D721Med (cell line): ENCODE measurements around the gene EXOC2.
A peak's percentile ranks its signal among the peaks of the same experiment; 100 is the strongest.

ENCODE experiments used
- DNase-seq: peaks from one replicate; pipeline ENCODE4 v3.0.0; 2011; ENCODE audit warnings: low spot score; ENCODE audit not compliant: insufficient read length
- FAIRE-seq: peaks from 2 replicates; lab custom pipeline; 2011; peaks lifted over from hg19 to GRCh38; lab: Jason Lieb, UNC
- TF ChIP-seq, protein P1 (sequence below): IDR thresholded peaks from 2 replicates; pipeline ENCODE4 v1.5.1; 2012; ENCODE audit warnings: mild to moderate bottlenecking, control low read depth; ENCODE audit not compliant: insufficient read depth; ENCODE audit errors: missing control alignments

The EXOC2 gene

DNA sequence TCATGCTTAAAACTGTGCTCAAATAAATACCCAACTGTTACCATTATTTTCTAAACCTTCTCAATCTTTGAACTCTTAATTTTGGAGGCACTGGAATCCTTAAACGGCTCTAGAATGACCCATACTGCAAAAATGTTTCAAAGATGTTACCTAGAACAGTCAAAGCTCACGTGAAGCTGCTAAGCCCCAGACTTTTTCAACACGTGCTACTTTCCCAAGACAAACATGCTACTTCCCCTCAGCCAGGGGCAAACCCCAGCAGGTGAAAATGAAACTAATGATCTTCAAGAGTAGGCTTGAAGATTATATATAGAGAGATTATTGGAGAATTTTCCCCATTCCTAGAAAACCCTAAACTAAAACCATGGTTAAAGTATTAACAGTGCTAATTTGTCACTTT is 64.2 kb downstream of the EXOC2 start:
- no peak for FAIRE-seq
- TF ChIP-seq, protein P1, sequence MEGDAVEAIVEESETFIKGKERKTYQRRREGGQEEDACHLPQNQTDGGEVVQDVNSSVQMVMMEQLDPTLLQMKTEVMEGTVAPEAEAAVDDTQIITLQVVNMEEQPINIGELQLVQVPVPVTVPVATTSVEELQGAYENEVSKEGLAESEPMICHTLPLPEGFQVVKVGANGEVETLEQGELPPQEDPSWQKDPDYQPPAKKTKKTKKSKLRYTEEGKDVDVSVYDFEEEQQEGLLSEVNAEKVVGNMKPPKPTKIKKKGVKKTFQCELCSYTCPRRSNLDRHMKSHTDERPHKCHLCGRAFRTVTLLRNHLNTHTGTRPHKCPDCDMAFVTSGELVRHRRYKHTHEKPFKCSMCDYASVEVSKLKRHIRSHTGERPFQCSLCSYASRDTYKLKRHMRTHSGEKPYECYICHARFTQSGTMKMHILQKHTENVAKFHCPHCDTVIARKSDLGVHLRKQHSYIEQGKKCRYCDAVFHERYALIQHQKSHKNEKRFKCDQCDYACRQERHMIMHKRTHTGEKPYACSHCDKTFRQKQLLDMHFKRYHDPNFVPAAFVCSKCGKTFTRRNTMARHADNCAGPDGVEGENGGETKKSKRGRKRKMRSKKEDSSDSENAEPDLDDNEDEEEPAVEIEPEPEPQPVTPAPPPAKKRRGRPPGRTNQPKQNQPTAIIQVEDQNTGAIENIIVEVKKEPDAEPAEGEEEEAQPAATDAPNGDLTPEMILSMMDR, result no peak
- no peak for DNase-seq

GRCh38 chr6:626236-626635 is 66.7 kb downstream of the EXOC2 start:
- no peak for DNase-seq
- FAIRE-seq, result no peak

DNA sequence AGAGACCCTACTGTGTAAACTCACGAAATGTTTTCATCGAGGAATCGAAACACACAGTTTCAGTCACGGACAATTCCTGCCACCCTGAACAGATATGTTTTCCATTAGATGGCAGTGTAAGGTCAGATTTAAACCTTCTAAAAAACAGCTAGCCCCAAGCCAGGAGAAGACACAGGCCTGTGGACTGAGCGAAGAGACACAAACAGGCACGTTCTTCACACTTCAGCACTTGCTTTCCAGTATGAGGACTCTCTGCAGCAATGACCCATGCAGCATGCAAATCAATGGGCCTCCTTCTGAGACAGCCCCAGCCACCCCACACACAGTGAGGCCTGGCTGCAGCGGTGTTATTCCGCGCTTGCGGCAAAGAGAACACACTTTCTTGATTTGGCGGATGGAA is 68.0 kb downstream of the EXOC2 start:
- no peak for FAIRE-seq
- TF ChIP-seq, protein P1, result peak; percentile 17
- no peak for DNase-seq

More at GRCh38 chr6:626236-626635, 66.7 kb downstream of the EXOC2 start:
- TF ChIP-seq, protein P1, result no peak

GRCh38 chr6:622462-622861 is 70.5 kb downstream of the EXOC2 start:
- FAIRE-seq (no peak), DNase-seq (no peak)
- TF ChIP-seq, protein P1, result no peak

DNA sequence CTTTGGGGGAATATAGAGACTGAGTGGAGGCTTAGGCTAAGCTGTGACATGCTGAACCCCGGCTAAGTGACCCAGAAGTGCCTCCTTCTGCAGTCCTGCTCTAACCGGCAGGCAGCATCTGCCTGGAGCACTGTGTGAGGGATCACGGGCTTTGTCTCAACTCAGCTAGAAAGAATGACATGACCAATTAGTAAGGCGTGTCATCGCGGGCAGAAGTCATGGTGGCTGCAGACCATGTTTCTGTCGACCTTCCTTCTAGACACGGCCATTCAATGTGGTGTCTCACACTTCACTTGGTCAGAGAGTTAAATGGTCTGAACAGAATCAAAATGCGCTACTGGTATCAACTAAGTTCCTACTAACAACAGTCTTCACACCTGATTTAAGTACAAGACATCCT is 71.0 kb downstream of the EXOC2 start:
- DNase-seq, result no peak
- FAIRE-seq, result no peak

GRCh38 chr6:620950-621349 is 72.0 kb downstream of the EXOC2 start:
- TF ChIP-seq, protein P1, result no peak
- FAIRE-seq, result no peak

More for the DNA sequence above, 71.0 kb downstream of the EXOC2 start:
- TF ChIP-seq, protein P1, result no peak

GRCh38 chr6:620166-620565 is 72.8 kb downstream of the EXOC2 start:
- no peak for FAIRE-seq
- TF ChIP-seq, protein P1, result no peak
- no peak for DNase-seq

More at GRCh38 chr6:620950-621349, 72.0 kb downstream of the EXOC2 start:
- no peak for DNase-seq
